ENCODE data around the gene HS6ST1. TPM values are rescaled to one million over a fixed set of nuclear protein-coding genes. Genes with fewer than 3 reads are reported as not detected.

The HS6ST1 gene
- polyA plus RNA-seq, 1 experiment = 22.4 TPM

DNA sequence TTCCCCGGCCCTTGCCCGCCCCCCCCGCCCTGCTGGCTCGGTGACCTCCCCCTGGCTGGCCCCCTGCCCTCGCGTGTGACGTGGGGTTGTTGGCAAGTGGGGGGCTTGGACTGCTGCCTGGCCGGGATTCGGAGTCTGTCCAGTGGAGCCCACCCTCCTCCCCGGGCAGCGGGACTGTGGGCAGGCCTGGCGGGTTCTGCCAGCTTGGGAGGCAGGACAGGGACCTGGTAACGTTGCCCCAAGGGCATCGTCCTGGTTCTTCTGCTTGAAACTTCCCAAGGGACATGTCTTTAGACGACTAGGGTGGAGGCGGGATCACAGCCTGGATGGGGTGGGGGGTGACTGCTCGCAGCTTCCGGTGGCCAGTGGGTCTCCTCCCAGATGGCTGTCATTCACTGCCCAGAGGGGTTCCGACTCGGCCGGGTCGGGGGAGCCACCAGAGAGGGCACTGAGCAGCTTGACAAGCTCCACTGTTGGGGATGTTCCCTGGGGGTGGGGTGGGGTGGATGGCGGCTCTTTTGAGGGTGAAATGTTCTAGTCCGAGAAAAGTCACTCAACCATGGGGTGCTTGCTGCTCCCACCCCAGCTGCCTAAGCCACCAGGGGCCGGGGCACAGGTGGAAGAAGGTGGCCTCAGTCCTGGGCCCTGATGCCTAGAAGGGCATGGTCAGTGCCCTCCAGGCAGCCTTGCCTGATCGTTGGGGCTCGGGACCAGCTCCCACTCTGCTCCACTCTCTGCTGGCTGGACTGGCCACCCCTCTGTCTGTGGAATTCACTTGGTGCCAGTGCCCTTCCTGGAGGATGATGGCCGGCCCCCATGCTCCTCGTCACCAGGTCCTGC, 4.3 kb upstream of the HS6ST1 start:
- Histone ChIP-seq H3K27ac (ENCODE audit: low read depth, low read length) (no peak overlapping the region), H3K4me3 (ENCODE audit: low read depth, low read length) (peak overlapping the region; percentile 61), H3K27me3 (ENCODE audit: control insufficient read depth, insufficient read depth, low read length) (no peaks in the 10 kb centered on the region), H3K9me3 (ENCODE audit: control insufficient read depth, insufficient read depth, low read length) (no peaks in the 10 kb centered on the region; the same call in 1 of the 2 replicates)
- TF ChIP-seq, protein P1, sequence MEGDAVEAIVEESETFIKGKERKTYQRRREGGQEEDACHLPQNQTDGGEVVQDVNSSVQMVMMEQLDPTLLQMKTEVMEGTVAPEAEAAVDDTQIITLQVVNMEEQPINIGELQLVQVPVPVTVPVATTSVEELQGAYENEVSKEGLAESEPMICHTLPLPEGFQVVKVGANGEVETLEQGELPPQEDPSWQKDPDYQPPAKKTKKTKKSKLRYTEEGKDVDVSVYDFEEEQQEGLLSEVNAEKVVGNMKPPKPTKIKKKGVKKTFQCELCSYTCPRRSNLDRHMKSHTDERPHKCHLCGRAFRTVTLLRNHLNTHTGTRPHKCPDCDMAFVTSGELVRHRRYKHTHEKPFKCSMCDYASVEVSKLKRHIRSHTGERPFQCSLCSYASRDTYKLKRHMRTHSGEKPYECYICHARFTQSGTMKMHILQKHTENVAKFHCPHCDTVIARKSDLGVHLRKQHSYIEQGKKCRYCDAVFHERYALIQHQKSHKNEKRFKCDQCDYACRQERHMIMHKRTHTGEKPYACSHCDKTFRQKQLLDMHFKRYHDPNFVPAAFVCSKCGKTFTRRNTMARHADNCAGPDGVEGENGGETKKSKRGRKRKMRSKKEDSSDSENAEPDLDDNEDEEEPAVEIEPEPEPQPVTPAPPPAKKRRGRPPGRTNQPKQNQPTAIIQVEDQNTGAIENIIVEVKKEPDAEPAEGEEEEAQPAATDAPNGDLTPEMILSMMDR (IDR thresholded peaks at IDR 0.05; ENCODE audit: low read depth, low read length) = no peak
- ChIA-PET CTCF (interaction anchor here (0.7 kb wide), 1 partner anchor 154 kb away, joined by 3 read pairs; no protein-coding TSS in a partner anchor), POLR2A (interaction anchor here (0.6 kb wide), 1 partner anchor 241 kb away, joined by 3 read pairs; no protein-coding TSS in a partner anchor)
- DNase-seq (ENCODE audit: low read depth, low spot score) = no peak

DNA sequence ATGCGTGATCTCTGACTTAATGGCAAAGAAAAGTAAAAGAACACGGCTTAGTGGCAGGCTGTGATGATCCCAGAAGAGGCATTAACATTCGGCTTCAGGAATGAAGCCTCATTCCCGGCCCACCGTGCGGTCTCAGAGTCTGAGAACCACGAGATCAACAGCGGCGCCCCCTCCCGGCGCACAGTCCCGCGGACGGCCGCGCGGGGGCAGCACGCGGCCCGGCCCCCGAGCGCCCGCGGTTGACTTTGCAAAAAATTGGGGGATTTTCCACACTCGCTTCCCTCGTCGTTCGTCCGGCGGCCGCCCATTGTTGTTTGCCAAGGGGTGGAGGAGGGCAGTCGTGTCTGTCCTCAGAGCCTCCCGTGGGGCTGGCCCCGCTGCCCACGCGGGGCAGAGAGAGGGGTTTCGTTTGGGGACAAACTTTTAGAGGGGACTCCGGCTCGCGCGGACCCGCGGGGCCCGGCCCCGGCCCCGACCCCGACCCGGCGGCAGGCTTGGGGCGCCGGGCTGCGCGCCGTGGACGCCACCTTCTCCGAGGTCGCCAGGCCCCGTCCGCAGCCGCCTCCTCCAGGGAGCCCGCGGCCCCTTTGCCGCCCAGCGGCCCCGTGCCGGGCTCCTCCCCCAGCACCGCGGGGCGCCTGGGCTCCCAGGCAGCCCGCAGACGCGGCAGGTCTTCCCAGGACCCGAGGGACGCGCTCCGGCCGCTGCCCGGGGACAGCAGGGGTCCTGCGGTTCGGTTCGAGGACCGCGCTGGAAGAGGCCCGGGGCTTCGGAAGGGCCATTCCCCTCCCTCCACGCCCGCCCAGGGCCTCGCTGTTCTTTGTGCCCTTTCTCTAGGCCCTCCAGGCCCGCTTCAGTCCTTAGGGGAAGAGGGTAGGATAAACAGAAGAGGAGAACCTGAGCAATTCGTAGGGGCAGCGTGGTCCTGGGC, 3.4 kb upstream of the HS6ST1 start:
- Histone ChIP-seq H3K4me3 (ENCODE audit: low read depth, low read length) (peak overlapping the region; percentile 61), H3K27ac (ENCODE audit: low read depth, low read length) (peak overlapping the region; percentile 21), H3K27me3 (ENCODE audit: control insufficient read depth, insufficient read depth, low read length) (no peaks in the 10 kb centered on the region), H3K9me3 (ENCODE audit: control insufficient read depth, insufficient read depth, low read length) (peaks cover 3% of the 10 kb centered on the region; the same call in 1 of the 2 replicates)
- DNase-seq (ENCODE audit: low read depth, low spot score) = no peak
- CTCF ChIA-PET = interaction anchor here (0.7 to 2.6 kb wide), 14 partner anchors 8 to 1528 kb away, joined by 3 to 11 read pairs (median 4); no protein-coding TSS in a partner anchor
- POLR2A ChIA-PET = interaction anchor here (0.6 kb wide), 1 partner anchor 242 kb away, joined by 3 read pairs; no protein-coding TSS in a partner anchor
- TF ChIP-seq, protein P1 (IDR thresholded peaks at IDR 0.05; ENCODE audit: low read depth, low read length) = peak; percentile 59

DNA sequence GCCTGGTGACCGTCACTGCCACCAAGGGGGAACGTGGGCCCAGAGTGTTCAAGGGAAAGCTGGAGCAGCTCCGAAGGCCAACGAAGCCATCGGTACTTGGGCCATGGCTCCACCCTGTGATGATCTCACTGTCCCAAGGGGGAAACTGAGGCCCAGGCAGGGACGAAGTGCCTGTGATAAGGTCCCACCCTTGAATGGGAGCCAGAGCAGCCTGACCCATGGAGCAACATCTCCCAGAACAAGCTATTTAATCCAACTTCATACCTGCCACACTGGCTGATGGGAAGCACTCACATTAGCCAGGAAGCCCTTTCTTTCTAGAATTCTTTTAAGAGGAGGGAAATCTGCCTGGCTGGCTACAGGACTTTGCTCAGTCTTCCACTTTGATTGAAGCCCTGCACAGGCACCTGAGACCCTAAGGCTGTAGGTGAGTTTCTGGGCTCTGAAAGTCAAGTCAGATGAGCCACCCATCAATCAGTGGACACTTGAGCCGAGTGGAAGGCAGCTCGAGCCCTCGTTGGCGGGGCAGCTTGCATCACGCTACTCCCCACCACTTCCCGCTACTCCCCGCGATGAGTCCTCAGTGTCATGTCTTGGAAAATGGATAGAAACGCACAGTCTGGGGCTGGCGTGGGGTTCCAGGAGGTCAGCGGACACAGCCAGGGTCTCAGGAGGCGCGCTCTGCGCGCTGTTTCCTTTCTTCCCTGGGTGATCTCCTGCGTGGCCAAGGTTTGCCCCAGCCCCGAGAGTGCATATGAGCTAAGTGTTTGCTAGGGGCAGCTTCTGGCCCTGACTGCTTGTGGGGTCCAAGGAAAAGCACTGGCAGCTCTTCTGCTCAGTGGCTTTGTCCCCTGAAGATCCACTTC, 2.5 kb upstream of the HS6ST1 start:
- DNase-seq (ENCODE audit: low read depth, low spot score) = no peak
- no peak overlapping the region for H3K4me3 ChIP-seq (ENCODE audit: low read depth, low read length)
- H3K27me3 ChIP-seq (ENCODE audit: control insufficient read depth, insufficient read depth, low read length) = no peaks in the 10 kb centered on the region
- H3K9me3 ChIP-seq (ENCODE audit: control insufficient read depth, insufficient read depth, low read length) = peaks cover 3% of the 10 kb centered on the region; the same call in 1 of the 2 replicates
- POLR2A ChIA-PET = no interaction called here
- H3K27ac ChIP-seq (ENCODE audit: low read depth, low read length) = no peak overlapping the region
- TF ChIP-seq, protein P1 (IDR thresholded peaks at IDR 0.05; ENCODE audit: low read depth, low read length) = no peak
- CTCF ChIA-PET = interaction anchor here (0.7 to 2.6 kb wide), 15 partner anchors 8 to 1529 kb away, joined by 3 to 11 read pairs (median 4); no protein-coding TSS in a partner anchor

DNA sequence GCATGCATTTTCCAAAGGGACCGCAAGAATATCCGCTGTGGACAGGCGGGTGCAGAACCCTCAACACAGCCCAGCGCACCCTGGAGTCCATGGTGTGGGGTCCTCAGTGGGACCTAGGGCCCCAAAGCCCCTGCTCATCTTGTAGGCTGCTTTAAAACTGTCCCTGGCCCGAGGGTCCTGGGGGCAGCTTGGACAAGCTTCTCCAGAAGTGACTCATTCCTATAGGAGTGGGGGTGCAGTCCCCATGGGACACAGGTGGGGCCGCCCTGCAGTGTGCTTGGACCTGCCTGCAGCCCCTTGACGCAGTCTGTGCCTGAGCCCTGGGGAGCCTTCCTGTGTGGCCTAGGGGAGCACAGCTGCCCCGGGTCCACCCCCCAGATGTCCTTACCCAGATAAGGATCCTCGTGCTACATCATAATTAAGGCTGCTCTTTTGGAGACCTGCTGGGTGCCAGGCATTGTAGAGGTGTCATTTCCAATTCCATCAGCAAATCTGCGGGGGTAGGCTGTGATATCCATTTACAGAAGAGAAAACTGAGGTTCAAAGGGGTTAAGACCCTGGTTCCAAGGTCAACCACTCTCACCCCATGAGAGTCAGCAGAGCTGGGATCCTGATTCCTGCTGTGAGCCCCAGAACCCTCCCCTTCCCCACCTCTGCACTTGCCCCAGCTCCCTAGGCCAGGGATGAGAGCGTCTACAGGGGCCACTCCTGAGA, 1.7 kb upstream of the HS6ST1 start:
- CTCF ChIA-PET = interaction anchor here (0.9 to 2.6 kb wide), 6 partner anchors 14 to 435 kb away, joined by 3 to 11 read pairs (median 4); no protein-coding TSS in a partner anchor
- TF ChIP-seq, protein P1 (IDR thresholded peaks at IDR 0.05; ENCODE audit: low read depth, low read length) = no peak
- Histone ChIP-seq H3K4me3 (ENCODE audit: low read depth, low read length) (no peak overlapping the region), H3K27me3 (ENCODE audit: control insufficient read depth, insufficient read depth, low read length) (no peaks in the 10 kb centered on the region), H3K27ac (ENCODE audit: low read depth, low read length) (no peak overlapping the region), H3K9me3 (ENCODE audit: control insufficient read depth, insufficient read depth, low read length) (peaks cover 3% of the 10 kb centered on the region; the same call in 1 of the 2 replicates)
- POLR2A ChIA-PET = interaction anchor here (0.6 kb wide), 1 partner anchor 8 kb away, joined by 3 read pairs; no protein-coding TSS in a partner anchor
- no peak for DNase-seq (ENCODE audit: low read depth, low spot score)
